NCI-H2107 treated with DMSO at 0.1 percent for 48 hours (cell line): Measurements from ENCODE around the gene OR1I1.
"Not testable (repeated sequence)": the region's sequence is repeated elsewhere in the genome, so short reads cannot be mapped to it uniquely, and the experiment has no call there.

Experiments
- DNase-seq: peaks from one replicate; lab custom pipeline; 2025; ENCODE audit not compliant: unreplicated experiment; lab: John Stamatoyannopoulos, UW

The OR1I1 gene, protein sequence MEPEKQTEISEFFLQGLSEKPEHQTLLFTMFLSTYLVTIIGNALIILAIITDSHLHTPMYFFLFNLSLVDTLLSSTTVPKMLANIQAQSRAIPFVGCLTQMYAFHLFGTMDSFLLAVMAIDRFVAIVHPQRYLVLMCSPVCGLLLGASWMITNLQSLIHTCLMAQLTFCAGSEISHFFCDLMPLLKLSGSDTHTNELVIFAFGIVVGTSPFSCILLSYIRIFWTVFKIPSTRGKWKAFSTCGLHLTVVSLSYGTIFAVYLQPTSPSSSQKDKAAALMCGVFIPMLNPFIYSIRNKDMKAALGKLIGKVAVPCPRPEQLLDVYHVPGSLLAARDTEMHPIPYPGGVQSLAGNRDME

DNA sequence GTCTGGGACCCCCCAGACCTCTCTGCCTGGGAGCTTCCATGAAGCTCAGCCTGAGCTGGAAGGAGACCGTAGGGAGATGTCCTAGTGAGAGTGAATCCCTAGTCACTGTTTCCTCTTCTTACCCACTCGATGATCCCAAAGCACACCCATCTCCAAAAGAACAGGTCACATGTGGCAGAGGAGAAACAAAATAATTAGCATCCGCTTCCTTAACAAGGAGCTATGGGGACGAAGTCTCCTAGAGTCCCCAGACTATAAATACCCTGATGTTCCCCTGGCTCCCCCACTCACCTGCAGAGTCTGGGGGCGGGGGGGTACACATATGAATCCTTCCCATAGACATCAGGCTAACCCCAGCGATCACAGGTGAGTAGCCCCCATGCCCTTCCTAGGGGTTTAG is at the start of gene OR1I1:
OR1I1 (plus strand) TSS at position 301 of the 400 bp plus-strand sequence. CDS start 4,855 bp downstream, outside the sequence.
- DNase-seq: no peak

- DNase-seq: no peak
Measured at GRCh38 chr19:15035795-15036311, 46.2 kb upstream of the OR1I1 start.

DNA sequence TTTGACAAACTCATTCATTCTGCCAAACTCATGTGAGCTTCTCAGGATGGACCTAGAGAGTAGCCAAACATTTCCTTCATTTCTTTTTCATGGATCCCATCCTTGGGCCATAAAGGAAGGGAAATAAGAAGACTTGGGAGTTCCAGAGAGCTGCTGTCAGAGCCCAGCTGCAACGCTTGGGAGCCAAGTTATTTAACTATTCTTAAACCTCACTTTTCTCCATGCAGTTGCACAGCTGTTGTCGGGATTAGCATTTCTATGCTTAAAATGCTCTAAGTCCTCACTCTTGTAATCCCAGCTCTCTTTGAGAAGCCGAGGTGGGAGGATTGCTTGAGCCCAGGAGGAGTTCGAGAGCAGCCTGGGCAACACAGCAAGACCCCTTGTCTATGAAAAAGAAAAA is 44.4 kb upstream of the OR1I1 start:
- DNase-seq: no peak

- DNase-seq: no peak
Measured at GRCh38 chr19:15038294-15038693, 43.7 kb upstream of the OR1I1 start.

DNA sequence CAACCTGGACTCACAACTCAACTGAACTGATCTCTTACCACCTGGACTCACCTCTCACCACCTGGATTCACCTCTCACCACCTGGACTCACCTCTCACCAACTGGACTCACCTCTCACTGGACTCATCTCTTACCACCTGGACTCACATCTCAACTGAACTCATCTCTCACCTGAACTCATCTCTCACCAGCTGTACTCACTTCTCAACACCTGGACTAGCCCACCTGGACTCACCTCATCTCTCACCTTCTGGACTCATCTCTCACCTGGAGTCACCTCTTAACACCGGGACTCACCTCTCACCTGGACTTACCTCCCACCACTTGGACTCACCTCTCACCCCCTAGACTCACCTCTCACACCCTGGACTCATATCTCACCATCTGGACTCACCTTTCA is 40.0 kb upstream of the OR1I1 start:
- no peak for DNase-seq

DNA sequence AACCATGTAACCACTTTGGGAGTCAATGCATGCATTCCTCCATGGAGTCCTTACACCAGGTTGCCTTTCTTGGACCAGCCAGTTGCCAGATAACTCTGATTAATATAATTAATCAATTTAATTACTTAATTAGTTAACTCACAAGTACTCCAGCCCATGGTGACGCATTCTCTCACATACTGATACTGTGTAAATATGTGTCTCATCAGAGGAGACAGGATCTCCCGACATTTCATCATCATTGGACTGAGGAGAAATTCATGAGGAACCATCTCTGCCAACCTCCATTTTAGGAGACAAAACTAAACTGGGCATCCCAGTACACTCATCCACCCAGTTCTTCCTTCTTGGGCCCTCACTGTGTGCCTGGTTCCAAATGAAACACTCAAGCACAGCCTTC is 39.2 kb upstream of the OR1I1 start:
- no peak for DNase-seq

GRCh38 chr19:15045506-15045905 is 36.5 kb upstream of the OR1I1 start:
- no peak for DNase-seq

DNA sequence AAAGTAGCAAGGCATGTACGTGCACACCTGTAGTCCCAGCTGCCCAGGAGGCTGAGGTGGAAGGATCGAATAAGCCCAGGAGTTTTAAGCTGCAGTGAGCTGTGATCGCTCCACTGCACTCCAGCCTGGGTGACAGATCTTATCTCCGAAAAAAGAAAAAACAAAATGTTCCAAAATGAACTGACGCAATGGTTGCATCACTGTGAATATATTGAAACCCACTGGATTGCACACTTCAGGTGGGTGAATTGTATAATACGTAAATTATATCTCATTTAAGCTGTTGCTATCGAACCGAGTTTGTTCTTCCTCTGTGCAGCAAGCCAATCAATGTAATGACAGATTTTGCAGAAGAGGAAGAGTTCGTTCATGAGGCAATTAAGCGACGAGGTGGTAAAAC is 34.3 kb upstream of the OR1I1 start:
- no peak for DNase-seq

DNA sequence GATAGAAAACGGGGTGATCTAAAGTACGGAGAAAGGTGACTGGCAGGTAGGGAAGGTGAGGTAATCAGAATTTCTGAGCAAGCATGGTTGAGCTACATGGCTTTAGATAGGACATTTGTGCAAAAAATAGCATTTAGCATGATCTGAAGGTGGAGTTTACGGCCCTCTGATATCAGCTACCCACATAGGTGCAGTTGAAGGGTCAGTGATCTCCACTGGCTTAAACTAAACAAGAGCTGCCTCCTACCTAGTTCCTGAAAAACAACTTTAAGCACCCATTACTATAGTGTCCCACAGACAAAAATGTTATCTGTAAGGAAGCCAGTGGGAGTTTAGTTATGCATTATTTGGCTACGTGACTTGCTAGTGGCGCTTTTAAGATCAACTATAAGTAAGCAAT is 33.9 kb upstream of the OR1I1 start:
- no peak for DNase-seq

GRCh38 chr19:15048885-15049541 is 33.0 kb upstream of the OR1I1 start, which contains the start of gene CASP14:
CASP14 (plus strand) TSS chr19:15049480; CDS start chr19:15052252, 2,772 bp downstream.
- no peak for DNase-seq

DNA sequence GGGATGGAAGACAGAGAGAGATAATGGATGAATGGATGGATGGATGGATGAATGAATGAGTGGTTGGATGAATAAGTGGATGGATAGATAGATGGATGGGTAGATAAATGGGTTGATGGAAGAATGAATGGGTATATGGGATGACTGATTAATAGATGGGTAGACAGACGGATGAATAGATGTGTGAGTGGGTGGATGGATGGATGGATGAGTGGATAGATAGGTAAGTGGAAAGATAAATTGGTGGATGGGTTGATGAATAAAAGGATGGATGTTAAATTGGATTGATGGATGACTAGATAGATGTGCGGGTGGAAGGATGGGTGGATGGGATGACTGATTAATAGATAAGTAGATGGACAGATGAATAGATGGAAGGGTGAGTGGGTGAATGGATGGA is 31.4 kb upstream of the OR1I1 start:
- no peak for DNase-seq

DNA sequence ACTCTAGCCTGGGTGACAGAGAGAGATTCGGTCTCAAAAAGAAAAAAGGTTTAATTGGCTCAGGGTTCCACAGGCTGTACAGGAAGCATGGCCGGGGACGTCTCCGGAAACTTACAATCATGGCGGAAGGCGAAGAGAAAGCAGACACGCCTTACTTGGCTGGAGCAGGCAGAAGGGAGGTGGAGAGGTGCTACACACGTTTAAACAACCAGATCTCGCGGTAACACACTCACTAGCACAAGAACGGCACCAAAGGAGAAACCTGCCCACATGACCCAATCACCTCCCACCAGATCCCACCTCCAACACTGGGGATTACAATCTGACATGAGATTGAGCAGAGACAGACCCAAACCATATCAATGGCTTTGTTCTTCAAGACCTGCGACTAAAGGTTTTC is 20.0 kb upstream of the OR1I1 start:
- DNase-seq: no peak

DNA sequence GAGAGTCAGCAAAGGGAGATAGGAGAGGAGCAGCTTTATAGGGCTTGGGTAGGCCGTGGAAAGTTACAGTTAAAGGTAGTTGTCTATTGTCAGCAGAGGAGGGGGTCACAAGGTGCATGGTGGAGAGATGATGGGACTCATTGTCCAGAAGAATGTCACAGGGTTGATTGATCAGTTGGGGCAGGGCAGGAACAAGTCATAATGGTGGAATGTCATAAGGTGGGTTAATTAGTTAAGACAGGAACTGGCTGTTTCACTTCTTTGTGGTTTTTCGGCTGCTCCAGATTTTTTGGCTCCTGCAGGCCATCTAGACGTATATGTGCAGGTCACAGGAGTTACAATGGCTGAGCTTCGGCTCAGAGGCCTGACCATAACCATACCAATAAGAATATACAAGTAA is 11.6 kb upstream of the OR1I1 start:
- DNase-seq: not testable (repeated sequence)

GRCh38 chr19:15072930-15073647 is 8.9 kb upstream of the OR1I1 start:
- no peak for DNase-seq

GRCh38 chr19:15074371-15074770 is 7.6 kb upstream of the OR1I1 start:
- DNase-seq: no peak

- DNase-seq: no peak
Measured at GRCh38 chr19:15075806-15076205, 6.2 kb upstream of the OR1I1 start.

GRCh38 chr19:15080002-15080401 is 2.0 kb upstream of the OR1I1 start:
- DNase-seq: not testable (repeated sequence)

GRCh38 chr19:15087182-15087581 is 5.2 kb downstream of the OR1I1 start:
- DNase-seq: no peak

- peak; percentile 47 for DNase-seq
Measured at GRCh38 chr19:15091918-15092753, 10.1 kb downstream of the OR1I1 start.

- no peak for DNase-seq
Measured at GRCh38 chr19:15093001-15093400, 11.0 kb downstream of the OR1I1 start.

- DNase-seq: no peak
Measured at GRCh38 chr19:15096223-15096622, 14.2 kb downstream of the OR1I1 start.
